Neural cell (in vitro differentiated cells): Measurements from ENCODE around the gene ZBTB40. TPM values are rescaled to one million over a fixed set of nuclear protein-coding genes. Genes with fewer than 3 reads are reported as not detected.

Source experiments
- H2AFZ ChIP-seq: fragments of 200-600, 300-800 bp; sonication (generic), shearing (Covaris generic); 2 replicates; pipeline ENCODE4 v1.6.0; 2014; ENCODE audit warnings: low read depth, mild to moderate bottlenecking, antibody characterized with exemption, low read length, moderate library complexity
- H3F3A ChIP-seq: fragments of 200-600 bp; shearing (Covaris generic); 2 replicates; pipeline ENCODE4 v1.6.1; 2016; ENCODE audit warnings: mild to moderate bottlenecking, moderate library complexity, mixed read lengths, antibody characterized with exemption, low read length; ENCODE audit not compliant: insufficient read depth, poor library complexity, severe bottlenecking
- H3K27ac ChIP-seq: fragments of 200-600, 300-800 bp; sonication (generic), shearing (Covaris generic); 2 replicates; pipeline ENCODE4 v1.5.1; 2014; ENCODE audit warnings: mild to moderate bottlenecking, low read length, moderate library complexity
- H3K27me3 ChIP-seq: fragments of 300-800, 200-600 bp; sonication (generic), shearing (Covaris generic); 2 replicates; pipeline ENCODE4 v1.6.0; 2014; ENCODE audit warnings: mild to moderate bottlenecking, low read depth, low read length, moderate library complexity; ENCODE audit not compliant: insufficient read depth
- H3K36me3 ChIP-seq: fragments of 300-800, 200-600 bp; sonication (generic), shearing (Covaris generic); 2 replicates; pipeline ENCODE4 v1.5.1; 2014; ENCODE audit warnings: mild to moderate bottlenecking, antibody characterized with exemption, low read length, moderate library complexity; ENCODE audit not compliant: insufficient read depth
- H3K4me2 ChIP-seq: fragments of 300-800, 200-600 bp; sonication (generic), shearing (Covaris generic); 2 replicates; pipeline ENCODE4 v1.6.0; 2014; ENCODE audit warnings: mild to moderate bottlenecking, low read length
- H3K4me3 ChIP-seq: fragments of 300-800, 200-600 bp; sonication (generic), shearing (Covaris generic); 2 replicates; pipeline ENCODE4 v1.5.1; 2014; ENCODE audit warnings: mild to moderate bottlenecking, low read length, moderate library complexity
- H3K79me2 ChIP-seq: fragments of 200-600 bp; shearing (Covaris generic); replicated peaks from 2 replicates; pipeline ENCODE4 v1.6.0; 2014; ENCODE audit warnings: mild to moderate bottlenecking, low read length, moderate library complexity; ENCODE audit not compliant: insufficient read depth
- H3K9ac ChIP-seq: fragments of 300-800, 200-600 bp; sonication (generic), shearing (Covaris generic); 2 replicates; pipeline ENCODE4 v1.6.1; 2016; ENCODE audit warnings: mild to moderate bottlenecking, low read length, mixed read lengths
- H3K9me2 ChIP-seq: fragments of 200-600 bp; shearing (Covaris generic); 2 replicates; pipeline ENCODE4 v1.6.1; 2016; ENCODE audit warnings: mild to moderate bottlenecking, low read length, mixed read lengths; ENCODE audit not compliant: insufficient read depth
- H3K9me3 ChIP-seq: fragments of 200-600, 300-800 bp; sonication (generic), shearing (Covaris generic); 2 replicates; pipeline ENCODE4 v1.6.1; 2016; ENCODE audit warnings: mild to moderate bottlenecking, mixed run types, low read length, moderate library complexity, mixed read lengths
- H4K20me1 ChIP-seq: fragments of 200-600 bp; shearing (Covaris generic); 2 replicates; pipeline ENCODE4 v1.6.1; 2016; ENCODE audit warnings: mild to moderate bottlenecking, mixed run types; ENCODE audit not compliant: insufficient read depth
- CTCF ChIP-seq: fragments of 450-650 bp; IDR thresholded peaks from 2 replicates; pipeline ENCODE4 v1.5.1; 2014; ENCODE audit warnings: antibody characterized with exemption, mild to moderate bottlenecking, moderate library complexity; ENCODE audit not compliant: poor library complexity, severe bottlenecking
- EP300 ChIP-seq: fragments of 450-650 bp; conservative IDR thresholded peaks from 2 replicates; pipeline ENCODE4 v1.6.1; 2014; ENCODE audit warnings: antibody characterized with exemption, mild to moderate bottlenecking, moderate library complexity; ENCODE audit not compliant: poor library complexity, severe bottlenecking
- EZH2 ChIP-seq: fragments of 200-600, 300-800 bp; shearing (Covaris generic), sonication (generic); IDR thresholded peaks from 2 replicates; pipeline ENCODE4 v1.6.1; 2014; ENCODE audit warnings: antibody characterized with exemption, low read length, borderline replicate concordance, mild to moderate bottlenecking; ENCODE audit not compliant: insufficient read depth, poor library complexity, severe bottlenecking
- MXI1 ChIP-seq: fragments of 450-650 bp; conservative IDR thresholded peaks from 2 replicates; pipeline ENCODE4 v1.6.1; 2014; ENCODE audit warnings: antibody characterized with exemption, mild to moderate bottlenecking; ENCODE audit not compliant: poor library complexity, severe bottlenecking
- POLR2AphosphoS5 ChIP-seq: IDR thresholded peaks from 2 replicates; pipeline ENCODE4 v1.6.1; 2012
- RAD21 ChIP-seq: fragments of 450-650 bp; conservative IDR thresholded peaks from 2 replicates; pipeline ENCODE4 v1.6.1; 2014; ENCODE audit warnings: antibody characterized with exemption, mild to moderate bottlenecking, moderate library complexity
- SMC3 ChIP-seq: fragments of 450-650 bp; conservative IDR thresholded peaks from 2 replicates; pipeline ENCODE4 v1.6.1; 2014; ENCODE audit warnings: antibody characterized with exemption, mild to moderate bottlenecking, moderate library complexity; ENCODE audit not compliant: poor library complexity
- TAF1 ChIP-seq: IDR thresholded peaks from 2 replicates; pipeline ENCODE4 v1.6.1; 2012; ENCODE audit warnings: low read depth
- polyA plus RNA-seq: library from polyadenylated mRNA; depleted of rRNA; stranded (reverse); fragments of >200 nt; gene quantifications from 2 replicates; pipeline ENCODE4 v1.2.3, GENCODE V29; 2014
- TF ChIP-seq, protein P1 (sequence below): IDR thresholded peaks from 2 replicates; pipeline ENCODE4 v1.6.1; 2012; ENCODE audit warnings: borderline replicate concordance

ZBTB40 gene
- polyA plus RNA-seq, 1 donor from 2014 or later: 12.7 TPM

DNA sequence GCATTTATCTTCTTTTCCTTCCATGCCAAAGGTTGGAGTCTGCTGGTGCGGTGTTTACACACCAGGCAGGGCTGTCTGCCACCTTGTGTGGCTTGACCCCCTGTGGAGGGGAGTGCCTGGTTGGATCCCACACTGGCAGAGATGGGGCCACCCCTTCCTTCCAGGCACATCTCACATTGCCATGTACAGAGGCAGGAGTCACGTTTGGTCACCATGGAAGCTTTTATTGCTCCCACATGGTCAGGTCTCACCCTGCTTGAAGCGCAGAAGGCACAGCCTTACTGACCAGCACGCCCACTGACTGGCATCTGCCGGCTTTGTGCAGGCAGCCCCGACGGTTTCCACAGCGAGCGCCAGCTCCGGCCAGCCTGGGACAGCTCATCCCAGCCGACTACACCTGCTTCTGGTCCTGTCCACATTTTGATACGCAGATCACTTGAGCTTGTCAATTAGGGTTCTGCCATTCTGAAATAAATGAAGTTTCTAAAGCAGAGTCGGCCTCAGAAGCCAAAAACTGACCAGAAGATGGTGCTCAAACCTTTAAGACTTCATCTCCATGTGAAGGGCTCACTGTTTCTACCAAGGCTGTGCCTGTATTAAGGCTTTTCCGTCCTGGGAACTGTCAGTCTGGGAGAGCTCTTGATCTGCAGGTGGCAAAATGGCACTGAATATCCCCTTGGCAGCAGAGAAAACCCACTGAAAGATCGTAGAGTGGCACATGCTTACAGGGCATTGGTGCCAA lies 76.1 kb downstream of the ZBTB40 start:
- Histone ChIP-seq H3K27me3 (no peaks in the 10 kb centered on the region), H3K9me2 (no peaks in the 10 kb centered on the region), H2AFZ (no peak overlapping the region), H3K4me3 (no peak overlapping the region), H3K79me2 (no peaks in the 10 kb centered on the region), H3K4me2 (no peak overlapping the region), H4K20me1 (no peaks in the 10 kb centered on the region), H3F3A (no peaks in the 10 kb centered on the region), H3K27ac (no peak overlapping the region), H3K9ac (no peak overlapping the region), H3K36me3 (no peaks in the 10 kb centered on the region), H3K9me3 (no peaks in the 10 kb centered on the region)
- TF ChIP-seq CTCF: peak; percentile 60
- no peak for TF ChIP-seq EP300
- TF ChIP-seq, protein P1, sequence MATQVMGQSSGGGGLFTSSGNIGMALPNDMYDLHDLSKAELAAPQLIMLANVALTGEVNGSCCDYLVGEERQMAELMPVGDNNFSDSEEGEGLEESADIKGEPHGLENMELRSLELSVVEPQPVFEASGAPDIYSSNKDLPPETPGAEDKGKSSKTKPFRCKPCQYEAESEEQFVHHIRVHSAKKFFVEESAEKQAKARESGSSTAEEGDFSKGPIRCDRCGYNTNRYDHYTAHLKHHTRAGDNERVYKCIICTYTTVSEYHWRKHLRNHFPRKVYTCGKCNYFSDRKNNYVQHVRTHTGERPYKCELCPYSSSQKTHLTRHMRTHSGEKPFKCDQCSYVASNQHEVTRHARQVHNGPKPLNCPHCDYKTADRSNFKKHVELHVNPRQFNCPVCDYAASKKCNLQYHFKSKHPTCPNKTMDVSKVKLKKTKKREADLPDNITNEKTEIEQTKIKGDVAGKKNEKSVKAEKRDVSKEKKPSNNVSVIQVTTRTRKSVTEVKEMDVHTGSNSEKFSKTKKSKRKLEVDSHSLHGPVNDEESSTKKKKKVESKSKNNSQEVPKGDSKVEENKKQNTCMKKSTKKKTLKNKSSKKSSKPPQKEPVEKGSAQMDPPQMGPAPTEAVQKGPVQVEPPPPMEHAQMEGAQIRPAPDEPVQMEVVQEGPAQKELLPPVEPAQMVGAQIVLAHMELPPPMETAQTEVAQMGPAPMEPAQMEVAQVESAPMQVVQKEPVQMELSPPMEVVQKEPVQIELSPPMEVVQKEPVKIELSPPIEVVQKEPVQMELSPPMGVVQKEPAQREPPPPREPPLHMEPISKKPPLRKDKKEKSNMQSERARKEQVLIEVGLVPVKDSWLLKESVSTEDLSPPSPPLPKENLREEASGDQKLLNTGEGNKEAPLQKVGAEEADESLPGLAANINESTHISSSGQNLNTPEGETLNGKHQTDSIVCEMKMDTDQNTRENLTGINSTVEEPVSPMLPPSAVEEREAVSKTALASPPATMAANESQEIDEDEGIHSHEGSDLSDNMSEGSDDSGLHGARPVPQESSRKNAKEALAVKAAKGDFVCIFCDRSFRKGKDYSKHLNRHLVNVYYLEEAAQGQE: no peak
- peak; percentile 69 for TF ChIP-seq RAD21
- TF ChIP-seq SMC3: peak; percentile 71
- TF ChIP-seq MXI1: no peak

DNA sequence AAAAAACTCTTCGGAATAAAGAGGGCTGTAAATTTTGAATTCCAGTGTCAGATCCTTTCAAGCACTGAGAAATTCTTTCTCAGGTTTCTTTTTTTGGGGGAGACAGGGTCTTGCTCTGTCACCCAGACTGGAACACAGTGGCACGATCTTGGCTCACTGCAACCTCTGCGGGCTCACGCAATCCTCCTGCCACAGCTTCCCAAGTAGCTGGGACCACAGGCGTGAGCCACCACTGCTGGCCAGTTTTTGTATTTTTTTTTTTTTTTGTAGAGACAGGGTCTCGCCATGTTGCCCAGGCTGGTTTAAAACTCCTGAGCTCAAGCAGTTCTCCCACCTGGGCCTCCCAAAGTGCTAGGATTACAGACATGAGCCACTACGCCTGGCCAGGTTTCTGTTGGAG lies 76.8 kb downstream of the ZBTB40 start:
- Histone ChIP-seq H3K27me3 (no peaks in the 10 kb centered on the region), H3K4me3 (no peak overlapping the region), H3K4me2 (no peak overlapping the region), H2AFZ (no peak overlapping the region), H3K9me3 (no peaks in the 10 kb centered on the region), H3K27ac (no peak overlapping the region), H3K79me2 (no peaks in the 10 kb centered on the region), H4K20me1 (no peaks in the 10 kb centered on the region), H3K9ac (no peak overlapping the region), H3K36me3 (no peaks in the 10 kb centered on the region), H3K9me2 (no peaks in the 10 kb centered on the region), H3F3A (no peaks in the 10 kb centered on the region)
- no peak for TF ChIP-seq SMC3
- no peak for TF ChIP-seq CTCF
- TF ChIP-seq EZH2: no peak
- TF ChIP-seq, protein P1: no peak
- no peak for TF ChIP-seq MXI1
- TF ChIP-seq EP300: no peak
- TF ChIP-seq TAF1: no peak
- no peak for TF ChIP-seq POLR2AphosphoS5
- no peak for TF ChIP-seq RAD21
